Measurements from ENCODE around the gene CACNG6.
"Not testable (repeated sequence)": the region's sequence is repeated elsewhere in the genome, so short reads cannot be mapped to it uniquely, and the experiment has no call there.

- TF ChIP-seq, protein P1, sequence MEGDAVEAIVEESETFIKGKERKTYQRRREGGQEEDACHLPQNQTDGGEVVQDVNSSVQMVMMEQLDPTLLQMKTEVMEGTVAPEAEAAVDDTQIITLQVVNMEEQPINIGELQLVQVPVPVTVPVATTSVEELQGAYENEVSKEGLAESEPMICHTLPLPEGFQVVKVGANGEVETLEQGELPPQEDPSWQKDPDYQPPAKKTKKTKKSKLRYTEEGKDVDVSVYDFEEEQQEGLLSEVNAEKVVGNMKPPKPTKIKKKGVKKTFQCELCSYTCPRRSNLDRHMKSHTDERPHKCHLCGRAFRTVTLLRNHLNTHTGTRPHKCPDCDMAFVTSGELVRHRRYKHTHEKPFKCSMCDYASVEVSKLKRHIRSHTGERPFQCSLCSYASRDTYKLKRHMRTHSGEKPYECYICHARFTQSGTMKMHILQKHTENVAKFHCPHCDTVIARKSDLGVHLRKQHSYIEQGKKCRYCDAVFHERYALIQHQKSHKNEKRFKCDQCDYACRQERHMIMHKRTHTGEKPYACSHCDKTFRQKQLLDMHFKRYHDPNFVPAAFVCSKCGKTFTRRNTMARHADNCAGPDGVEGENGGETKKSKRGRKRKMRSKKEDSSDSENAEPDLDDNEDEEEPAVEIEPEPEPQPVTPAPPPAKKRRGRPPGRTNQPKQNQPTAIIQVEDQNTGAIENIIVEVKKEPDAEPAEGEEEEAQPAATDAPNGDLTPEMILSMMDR (IDR thresholded peaks at IDR 0.05), result not testable (repeated sequence)
- not testable (repeated sequence) for TF ChIP-seq ZFX (IDR thresholded peaks at IDR 0.05; ENCODE audit: borderline replicate concordance)
Measured at GRCh38 chr19:53948611-53949010, 42.8 kb upstream of the CACNG6 start.

All from 22Rv1 (cell line).